Transverse colon (tissue), 4 donors: ENCODE results near the gene MOB3B.

Source experiments
- POLR2AphosphoS5 ChIP-seq, 3 donors: sonication (generic); formaldehyde crosslinking; IDR thresholded peaks; one replicate each; pipeline ENCODE4 v1.6.1; 2016; ENCODE audit warnings: antibody characterized with exemption in 3 of 3
- TF ChIP-seq, protein P1 (sequence below), 5 experiments: fragments of 200-600 bp in 3 of 5; fragments of 450-650 bp in 2 of 5; sonication (generic) in 3 of 5; IDR thresholded peaks; 1 replicate in 2 of 5; 2 replicates in 3 of 5; pipeline ENCODE4 v1.5.1; 2016 to 2017; ENCODE audit warnings: antibody characterized with exemption in 5 of 5, inconsistent platforms in 3 of 5, mild to moderate bottlenecking in 2 of 5, moderate library complexity in 1 of 5

DNA sequence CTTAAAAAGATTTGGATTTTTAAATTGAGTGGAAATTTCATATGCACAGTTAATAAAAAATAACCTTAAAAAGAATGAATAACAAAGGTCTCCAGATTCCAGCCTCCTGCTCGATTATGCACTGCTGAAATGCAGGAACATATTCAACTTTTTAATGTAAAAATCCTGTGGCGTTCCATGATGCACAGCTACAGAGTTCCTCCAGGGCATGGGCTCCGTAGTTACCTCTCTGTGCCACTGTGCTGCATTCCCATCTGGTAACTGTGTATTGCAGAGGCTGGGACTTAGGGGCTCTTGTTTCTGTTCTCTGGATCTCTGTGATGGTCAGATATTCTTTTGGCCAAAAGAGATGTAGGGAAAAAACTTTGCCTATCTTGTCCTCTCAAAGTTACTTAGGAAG is 201.1 kb downstream of the MOB3B start:
- TF ChIP-seq POLR2AphosphoS5 (IDR thresholded peaks at IDR 0.05): no peak
- TF ChIP-seq, protein P1, sequence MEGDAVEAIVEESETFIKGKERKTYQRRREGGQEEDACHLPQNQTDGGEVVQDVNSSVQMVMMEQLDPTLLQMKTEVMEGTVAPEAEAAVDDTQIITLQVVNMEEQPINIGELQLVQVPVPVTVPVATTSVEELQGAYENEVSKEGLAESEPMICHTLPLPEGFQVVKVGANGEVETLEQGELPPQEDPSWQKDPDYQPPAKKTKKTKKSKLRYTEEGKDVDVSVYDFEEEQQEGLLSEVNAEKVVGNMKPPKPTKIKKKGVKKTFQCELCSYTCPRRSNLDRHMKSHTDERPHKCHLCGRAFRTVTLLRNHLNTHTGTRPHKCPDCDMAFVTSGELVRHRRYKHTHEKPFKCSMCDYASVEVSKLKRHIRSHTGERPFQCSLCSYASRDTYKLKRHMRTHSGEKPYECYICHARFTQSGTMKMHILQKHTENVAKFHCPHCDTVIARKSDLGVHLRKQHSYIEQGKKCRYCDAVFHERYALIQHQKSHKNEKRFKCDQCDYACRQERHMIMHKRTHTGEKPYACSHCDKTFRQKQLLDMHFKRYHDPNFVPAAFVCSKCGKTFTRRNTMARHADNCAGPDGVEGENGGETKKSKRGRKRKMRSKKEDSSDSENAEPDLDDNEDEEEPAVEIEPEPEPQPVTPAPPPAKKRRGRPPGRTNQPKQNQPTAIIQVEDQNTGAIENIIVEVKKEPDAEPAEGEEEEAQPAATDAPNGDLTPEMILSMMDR (IDR thresholded peaks at IDR 0.05): no peak
